ENCODE measurements around the gene GPC5. TPM values are rescaled to one million over a fixed set of nuclear protein-coding genes. Genes with fewer than 3 reads are reported as not detected.
"Not testable (repeated sequence)": the region's sequence is repeated elsewhere in the genome, so short reads cannot be mapped to it uniquely, and the experiment has no call there.

Gene GPC5
- total RNA-seq, 2 donors from 2014 or later: 0.55 to 1.0 TPM

GRCh38 chr13:92539148-92539547 is 1140.7 kb downstream of the GPC5 start:
- not testable (repeated sequence) for H3K27me3 Mint-ChIP-seq; H3K4me1 Mint-ChIP-seq (ENCODE audit: low read depth in 2 of 2); H3K27ac Mint-ChIP-seq; H3K36me3 Mint-ChIP-seq; H3K4me3 Mint-ChIP-seq; DNase-seq (ENCODE audit: low spot score); ATAC-seq
- H3K9me3 Mint-ChIP-seq: peaks cover 25% of the 10 kb centered on the region

GRCh38 chr13:92547266-92547665 is 1148.8 kb downstream of the GPC5 start:
- no peaks in the 10 kb centered on the region for H3K27me3 Mint-ChIP-seq
- H3K36me3 Mint-ChIP-seq: no peaks in the 10 kb centered on the region
- no peak overlapping the region for H3K4me3 Mint-ChIP-seq
- no peak overlapping the region for H3K27ac Mint-ChIP-seq
- DNase-seq (ENCODE audit: low spot score) (no peak), ATAC-seq (no peak)
- peaks cover 13% of the 10 kb centered on the region for H3K9me3 Mint-ChIP-seq
- no peaks in the 10 kb centered on the region for H3K4me1 Mint-ChIP-seq (ENCODE audit: low read depth in 2 of 2)

- Mint-ChIP-seq H3K9me3 (peaks cover 7% of the 10 kb centered on the region), H3K4me3 (no peak overlapping the region), H3K27me3 (no peaks in the 10 kb centered on the region), H3K36me3 (no peaks in the 10 kb centered on the region), H3K27ac (no peak overlapping the region), H3K4me1 (ENCODE audit: low read depth in 2 of 2) (no peaks in the 10 kb centered on the region)
- no peak for DNase-seq (ENCODE audit: low spot score)
- no peak for ATAC-seq
Measured at GRCh38 chr13:92549276-92549675, 1150.9 kb downstream of the GPC5 start.

GRCh38 chr13:92553470-92554114 is 1155.2 kb downstream of the GPC5 start:
- no peaks in the 10 kb centered on the region for H3K27me3 Mint-ChIP-seq
- H3K36me3 Mint-ChIP-seq: no peaks in the 10 kb centered on the region
- no peaks in the 10 kb centered on the region for H3K4me1 Mint-ChIP-seq (ENCODE audit: low read depth in 2 of 2)
- DNase-seq (ENCODE audit: low spot score): no peak
- peaks cover 7% of the 10 kb centered on the region for H3K9me3 Mint-ChIP-seq
- no peak for ATAC-seq
- no peak overlapping the region for H3K4me3 Mint-ChIP-seq
- H3K27ac Mint-ChIP-seq: no peak overlapping the region

- H3K9me3 Mint-ChIP-seq: peaks cover 10% of the 10 kb centered on the region
- no peak for ATAC-seq
- DNase-seq (ENCODE audit: low spot score): no peak
- no peak overlapping the region for H3K27ac Mint-ChIP-seq
- no peaks in the 10 kb centered on the region for H3K27me3 Mint-ChIP-seq
- peaks cover 5% of the 10 kb centered on the region for H3K36me3 Mint-ChIP-seq
- no peaks in the 10 kb centered on the region for H3K4me1 Mint-ChIP-seq (ENCODE audit: low read depth in 2 of 2)
- no peak overlapping the region for H3K4me3 Mint-ChIP-seq
Measured at GRCh38 chr13:92560883-92561282, 1162.5 kb downstream of the GPC5 start.

- DNase-seq (ENCODE audit: low spot score) (no peak), ATAC-seq (no peak)
- Mint-ChIP-seq H3K4me3 (no peak overlapping the region), H3K36me3 (peaks cover 5% of the 10 kb centered on the region), H3K27ac (no peak overlapping the region), H3K4me1 (ENCODE audit: low read depth in 2 of 2) (no peaks in the 10 kb centered on the region), H3K9me3 (peaks cover 10% of the 10 kb centered on the region), H3K27me3 (no peaks in the 10 kb centered on the region)
Measured at GRCh38 chr13:92564942-92565341, 1166.5 kb downstream of the GPC5 start.

- no peak for ATAC-seq
- Mint-ChIP-seq H3K27me3 (no peaks in the 10 kb centered on the region), H3K4me1 (ENCODE audit: low read depth in 2 of 2) (no peaks in the 10 kb centered on the region)
Measured at GRCh38 chr13:92566767-92567166, 1168.3 kb downstream of the GPC5 start.

GRCh38 chr13:92572190-92572589 is 1173.8 kb downstream of the GPC5 start:
- H3K27me3 Mint-ChIP-seq: no peaks in the 10 kb centered on the region
- no peak for DNase-seq (ENCODE audit: low spot score)
- no peak overlapping the region for H3K27ac Mint-ChIP-seq
- no peaks in the 10 kb centered on the region for H3K36me3 Mint-ChIP-seq
- H3K9me3 Mint-ChIP-seq: peaks cover 13% of the 10 kb centered on the region
- no peak overlapping the region for H3K4me3 Mint-ChIP-seq
- H3K4me1 Mint-ChIP-seq (ENCODE audit: low read depth in 2 of 2): no peaks in the 10 kb centered on the region
- ATAC-seq: no peak

More at GRCh38 chr13:92566767-92567166, 1168.3 kb downstream of the GPC5 start:
- no peak for DNase-seq (ENCODE audit: low spot score)
- Mint-ChIP-seq H3K27ac (no peak overlapping the region), H3K36me3 (peaks cover 5% of the 10 kb centered on the region), H3K4me3 (no peak overlapping the region), H3K9me3 (peaks cover 10% of the 10 kb centered on the region)

GRCh38 chr13:92573467-92574057 is 1175.1 kb downstream of the GPC5 start:
- Mint-ChIP-seq H3K4me1 (ENCODE audit: low read depth in 2 of 2) (no peaks in the 10 kb centered on the region), H3K36me3 (no peaks in the 10 kb centered on the region), H3K9me3 (peaks cover 13% of the 10 kb centered on the region), H3K27ac (no peak overlapping the region), H3K4me3 (no peak overlapping the region), H3K27me3 (no peaks in the 10 kb centered on the region)
- ATAC-seq (no peak), DNase-seq (ENCODE audit: low spot score) (no peak)

GRCh38 chr13:92574499-92574898 is 1176.1 kb downstream of the GPC5 start:
- H3K36me3 Mint-ChIP-seq: no peaks in the 10 kb centered on the region
- H3K4me1 Mint-ChIP-seq (ENCODE audit: low read depth in 2 of 2): no peaks in the 10 kb centered on the region
- DNase-seq (ENCODE audit: low spot score) (no peak), ATAC-seq (no peak)
- H3K9me3 Mint-ChIP-seq: peaks cover 13% of the 10 kb centered on the region
- H3K27ac Mint-ChIP-seq: no peak overlapping the region
- H3K4me3 Mint-ChIP-seq: no peak overlapping the region
- no peaks in the 10 kb centered on the region for H3K27me3 Mint-ChIP-seq

GRCh38 chr13:92575777-92576176 is 1177.4 kb downstream of the GPC5 start:
- ATAC-seq (no peak), DNase-seq (ENCODE audit: low spot score) (no peak)
- no peaks in the 10 kb centered on the region for H3K36me3 Mint-ChIP-seq
- H3K27ac Mint-ChIP-seq: no peak overlapping the region
- H3K27me3 Mint-ChIP-seq: no peaks in the 10 kb centered on the region
- no peaks in the 10 kb centered on the region for H3K4me1 Mint-ChIP-seq (ENCODE audit: low read depth in 2 of 2)
- no peak overlapping the region for H3K4me3 Mint-ChIP-seq
- peaks cover 18% of the 10 kb centered on the region for H3K9me3 Mint-ChIP-seq

- Mint-ChIP-seq H3K4me3 (no peak overlapping the region), H3K4me1 (ENCODE audit: low read depth in 2 of 2) (no peaks in the 10 kb centered on the region), H3K36me3 (no peaks in the 10 kb centered on the region), H3K9me3 (peaks cover 20% of the 10 kb centered on the region), H3K27ac (no peak overlapping the region), H3K27me3 (no peaks in the 10 kb centered on the region)
- ATAC-seq: no peak
- no peak for DNase-seq (ENCODE audit: low spot score)
Measured at GRCh38 chr13:92578358-92578757, 1179.9 kb downstream of the GPC5 start.

- DNase-seq (ENCODE audit: low spot score) (no peak), ATAC-seq (no peak)
- Mint-ChIP-seq H3K4me3 (no peak overlapping the region), H3K4me1 (ENCODE audit: low read depth in 2 of 2) (no peaks in the 10 kb centered on the region), H3K36me3 (peaks cover 19% of the 10 kb centered on the region), H3K9me3 (peaks cover 28% of the 10 kb centered on the region), H3K27ac (no peak overlapping the region), H3K27me3 (no peaks in the 10 kb centered on the region)
Measured at GRCh38 chr13:92589955-92590354, 1191.5 kb downstream of the GPC5 start.

GRCh38 chr13:92590503-92590908 is 1192.1 kb downstream of the GPC5 start:
- no peaks in the 10 kb centered on the region for H3K4me1 Mint-ChIP-seq (ENCODE audit: low read depth in 2 of 2)
- DNase-seq (ENCODE audit: low spot score) (no peak), ATAC-seq (no peak)
- peaks cover 28% of the 10 kb centered on the region for H3K9me3 Mint-ChIP-seq
- H3K4me3 Mint-ChIP-seq: no peak overlapping the region
- H3K36me3 Mint-ChIP-seq: peaks cover 19% of the 10 kb centered on the region
- no peaks in the 10 kb centered on the region for H3K27me3 Mint-ChIP-seq
- H3K27ac Mint-ChIP-seq: no peak overlapping the region

- no peak overlapping the region for H3K27ac Mint-ChIP-seq
- ATAC-seq: no peak
- H3K9me3 Mint-ChIP-seq: peaks cover 24% of the 10 kb centered on the region
- H3K36me3 Mint-ChIP-seq: peaks cover 19% of the 10 kb centered on the region
- no peaks in the 10 kb centered on the region for H3K27me3 Mint-ChIP-seq
- H3K4me1 Mint-ChIP-seq (ENCODE audit: low read depth in 2 of 2): no peaks in the 10 kb centered on the region
- DNase-seq (ENCODE audit: low spot score): no peak
- no peak overlapping the region for H3K4me3 Mint-ChIP-seq
Measured at GRCh38 chr13:92591117-92591516, 1192.7 kb downstream of the GPC5 start.
